HepG2 (cell line): ENCODE results near the gene IWS1. TPM values are rescaled to one million over a fixed set of nuclear protein-coding genes. Genes with fewer than 3 reads are reported as not detected.

Source experiments
- AKAP8 ChIP-seq: sonication (generic); formaldehyde crosslinking; IDR thresholded peaks from 2 replicates; pipeline ENCODE4 v1.5.1; 2020; ENCODE audit warnings: mild to moderate bottlenecking, missing genetic modification reagents
- ATF7 ChIP-seq, 2 experiments: fragments of 450-650 bp in 1 of 2; sonication (generic) in 1 of 2; formaldehyde crosslinking in 1 of 2; IDR thresholded peaks; 2 replicates each; pipeline versions ENCODE4 v1.4.0 to v1.6.1; 2016 to 2020; ENCODE audit warnings: antibody characterized with exemption in 1 of 2, mild to moderate bottlenecking in 1 of 2, missing genetic modification reagents in 1 of 2
- ETV5 ChIP-seq: IDR thresholded peaks from 2 replicates; pipeline ENCODE4 v1.6.1; 2018; ENCODE audit warnings: missing biosample characterization, missing genetic modification reagents, inconsistent platforms, borderline replicate concordance
- KLF9 ChIP-seq: IDR thresholded peaks from 2 replicates; pipeline ENCODE4 v1.6.1; 2016; ENCODE audit warnings: low read depth
- PITX1 ChIP-seq: sonication (generic); formaldehyde crosslinking; IDR thresholded peaks from 2 replicates; pipeline ENCODE4 v1.5.1; 2020; ENCODE audit warnings: mild to moderate bottlenecking, missing genetic modification reagents
- SP4 ChIP-seq: sonication (generic); formaldehyde crosslinking; IDR thresholded peaks from 2 replicates; pipeline ENCODE4 v1.8.1; 2023; ENCODE audit warnings: mild to moderate bottlenecking, missing genetic modification reagents
- TSC22D2 ChIP-seq: sonication (generic); formaldehyde crosslinking; IDR thresholded peaks from 2 replicates; pipeline ENCODE4 v1.5.1; 2020; ENCODE audit warnings: missing genetic modification reagents, mild to moderate bottlenecking, borderline replicate concordance
- ZFP41 ChIP-seq: sonication (generic); formaldehyde crosslinking; IDR thresholded peaks from 2 replicates; pipeline ENCODE4 v1.4.0; 2020; ENCODE audit warnings: mild to moderate bottlenecking, missing genetic modification reagents, borderline replicate concordance
- ZNF317 ChIP-seq: sonication (generic); formaldehyde crosslinking; IDR thresholded peaks from 2 replicates; pipeline ENCODE4 v1.5.0; 2020; ENCODE audit warnings: mild to moderate bottlenecking, missing genetic modification reagents
- ZNF354B ChIP-seq: sonication (generic); formaldehyde crosslinking; IDR thresholded peaks from 2 replicates; pipeline ENCODE4 v1.8.0; 2022; ENCODE audit warnings: mild to moderate bottlenecking, missing genetic modification reagents
- ZNF556 ChIP-seq: sonication (generic); formaldehyde crosslinking; IDR thresholded peaks from 2 replicates; pipeline ENCODE4 v1.4.0; 2020; ENCODE audit warnings: mild to moderate bottlenecking, missing genetic modification reagents, borderline replicate concordance
- ZSCAN30 ChIP-seq: sonication (generic); formaldehyde crosslinking; IDR thresholded peaks from 2 replicates; pipeline ENCODE4 v1.5.0; 2020; ENCODE audit warnings: mild to moderate bottlenecking, missing genetic modification reagents
- polyA plus RNA-seq, 8 experiments: library from polyadenylated mRNA; depleted of rRNA in 3 of 8; stranded (reverse) in 7 of 8; unstranded in 1 of 8; fragments of >200 nt; fragmentation: Illumina TruSeq in 4 of 8; extraction: Trizol in 4 of 8; gene quantifications; 2 replicates each; pipeline versions ENCODE4 v1.2.1 to v1.2.3, GENCODE V29; 2011 to 2016; ENCODE audit warnings: low read depth in 4 of 8, missing spikeins in 1 of 8, mixed read lengths in 1 of 8; ENCODE audit not compliant: insufficient read depth in 1 of 8
- total RNA-seq, 5 experiments: library from RNA; depleted of rRNA; stranded (reverse); fragments of >200 nt; fragmentation: Illumina TruSeq; extraction: Trizol; gene quantifications; 2 replicates each; pipeline ENCODE4 v1.2.3, GENCODE V29; 2016; ENCODE audit warnings: low read depth in 1 of 5
- TF ChIP-seq, protein P1 (sequence below): sonication (generic); formaldehyde crosslinking; IDR thresholded peaks from 2 replicates; pipeline ENCODE4 v1.5.0; 2020; ENCODE audit warnings: missing genetic modification reagents
- TF ChIP-seq, protein P2 (sequence below): IDR thresholded peaks from 2 replicates; pipeline ENCODE4 v1.6.1; 2016; ENCODE audit warnings: missing biosample characterization, missing genetic modification reagents, low read depth
- TF ChIP-seq, protein P3 (sequence below): sonication (generic); formaldehyde crosslinking; IDR thresholded peaks from 2 replicates; pipeline ENCODE4 v1.4.0; 2020; ENCODE audit warnings: missing genetic modification reagents, borderline replicate concordance
- TF ChIP-seq, protein P4 (sequence below): IDR thresholded peaks from 2 replicates; pipeline ENCODE4 v1.6.1; 2016; ENCODE audit warnings: missing compliant biosample characterization, missing genetic modification reagents, borderline replicate concordance
- TF ChIP-seq, protein P5 (sequence below): sonication (generic); formaldehyde crosslinking; IDR thresholded peaks from 2 replicates; pipeline ENCODE4 v1.5.0; 2020; ENCODE audit warnings: mild to moderate bottlenecking, missing genetic modification reagents

IWS1 gene
- total and polyA plus RNA-seq, 2 of the 13 experiments (the other 11 are each of a cell fraction or from before 2014, with no cell fraction given): 28.9 to 62.3 TPM

DNA sequence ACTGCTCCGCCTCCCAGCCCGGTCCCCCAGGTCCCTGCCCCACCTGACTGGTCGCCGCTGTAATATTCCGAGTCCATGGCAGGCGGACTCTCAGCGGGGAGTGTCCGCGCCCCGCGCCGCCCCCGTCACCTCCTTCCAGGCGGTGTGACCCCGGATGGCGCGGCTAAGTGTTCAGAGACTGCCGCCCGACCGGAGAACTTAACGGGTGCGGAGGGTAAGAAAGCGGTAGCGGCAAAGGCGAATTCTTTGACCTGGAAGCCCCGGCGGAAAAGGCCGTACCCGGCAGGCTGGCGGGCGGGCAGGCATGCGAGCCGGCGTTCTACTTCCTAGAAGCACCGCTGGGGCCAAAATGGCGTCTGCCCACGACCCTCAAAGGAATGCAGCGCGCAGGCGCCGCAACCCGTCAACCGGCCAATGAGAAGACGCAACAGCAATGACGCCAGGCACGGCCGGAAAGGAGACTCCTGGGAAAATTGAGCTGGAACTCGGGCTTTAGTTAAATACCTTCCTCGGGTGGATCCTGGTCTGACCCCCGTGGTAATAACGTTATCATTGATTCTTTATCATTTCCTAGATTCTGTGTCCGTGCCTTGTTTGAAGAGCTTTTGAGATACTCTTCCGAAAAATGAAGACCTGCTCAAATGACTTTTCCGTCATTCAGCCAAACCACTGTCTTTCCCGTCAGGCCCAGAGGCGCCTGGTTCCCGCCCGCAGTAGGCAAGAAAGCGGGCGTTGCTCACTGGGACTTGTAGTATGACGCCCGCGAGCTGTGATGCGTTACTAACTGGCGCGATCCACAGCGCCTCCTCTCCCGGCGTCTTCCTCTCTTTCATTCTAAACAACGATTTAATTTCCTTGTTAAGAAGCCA, at the start of gene IWS1 (continued):
- TF ChIP-seq, protein P1, sequence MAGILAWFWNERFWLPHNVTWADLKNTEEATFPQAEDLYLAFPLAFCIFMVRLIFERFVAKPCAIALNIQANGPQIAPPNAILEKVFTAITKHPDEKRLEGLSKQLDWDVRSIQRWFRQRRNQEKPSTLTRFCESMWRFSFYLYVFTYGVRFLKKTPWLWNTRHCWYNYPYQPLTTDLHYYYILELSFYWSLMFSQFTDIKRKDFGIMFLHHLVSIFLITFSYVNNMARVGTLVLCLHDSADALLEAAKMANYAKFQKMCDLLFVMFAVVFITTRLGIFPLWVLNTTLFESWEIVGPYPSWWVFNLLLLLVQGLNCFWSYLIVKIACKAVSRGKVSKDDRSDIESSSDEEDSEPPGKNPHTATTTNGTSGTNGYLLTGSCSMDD (CRISPR knock-in tag): no peak
- TF ChIP-seq SP4 (CRISPR knock-in tag) (peak; percentile 73; the same call in 1 of the 2 replicates), KLF9 (CRISPR knock-in tag) (peak; percentile 51; the same call in 1 of the 2 replicates), PITX1 (CRISPR knock-in tag) (peak; percentile 78), ZNF317 (CRISPR knock-in tag) (0 out of 2 replicates have a peak, but pooled peaks have one; percentile 9), ZSCAN30 (CRISPR knock-in tag) (no peak), ZFP41 (CRISPR knock-in tag) (peak; percentile 31; the same call in 1 of the 2 replicates), ATF7 (IDR thresholded peaks at IDR 0.05) (no peak), ATF7 (CRISPR knock-in tag; IDR thresholded peaks at IDR 0.05) (0 out of 2 replicates have a peak, but pooled peaks have one; percentile 18), TSC22D2 (CRISPR knock-in tag) (no peak; the same call in 1 of the 2 replicates), AKAP8 (no peak), ZNF556 (peak; percentile 74; the same call in 1 of the 2 replicates), ETV5 (CRISPR knock-in tag) (no peak), ZNF354B (CRISPR knock-in tag) (peak; percentile 89; the same call in 1 of the 2 replicates)
- TF ChIP-seq, protein P2, sequence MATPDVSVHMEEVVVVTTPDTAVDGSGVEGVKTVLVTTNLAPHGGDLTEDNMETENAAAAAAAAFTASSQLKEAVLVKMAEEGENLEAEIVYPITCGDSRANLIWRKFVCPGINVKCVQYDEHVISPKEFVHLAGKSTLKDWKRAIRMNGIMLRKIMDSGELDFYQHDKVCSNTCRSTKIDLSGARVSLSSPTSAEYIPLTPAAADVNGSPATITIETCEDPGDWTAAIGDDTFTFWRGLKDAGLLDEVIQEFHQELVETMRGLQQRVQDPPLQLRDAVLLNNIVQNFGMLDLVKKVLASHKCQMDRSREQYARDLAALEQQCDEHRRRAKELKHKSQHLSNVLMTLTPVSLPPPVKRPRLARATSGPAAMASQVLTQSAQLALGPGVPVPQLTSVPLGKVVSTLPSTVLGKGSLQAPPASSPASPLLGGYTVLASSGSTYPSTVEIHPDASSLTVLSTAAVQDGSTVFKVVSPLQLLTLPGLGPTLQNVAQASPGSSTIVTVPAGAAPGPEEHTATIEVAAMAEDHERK: peak; percentile 50; the same call in 1 of the 2 replicates
- TF ChIP-seq, protein P3, sequence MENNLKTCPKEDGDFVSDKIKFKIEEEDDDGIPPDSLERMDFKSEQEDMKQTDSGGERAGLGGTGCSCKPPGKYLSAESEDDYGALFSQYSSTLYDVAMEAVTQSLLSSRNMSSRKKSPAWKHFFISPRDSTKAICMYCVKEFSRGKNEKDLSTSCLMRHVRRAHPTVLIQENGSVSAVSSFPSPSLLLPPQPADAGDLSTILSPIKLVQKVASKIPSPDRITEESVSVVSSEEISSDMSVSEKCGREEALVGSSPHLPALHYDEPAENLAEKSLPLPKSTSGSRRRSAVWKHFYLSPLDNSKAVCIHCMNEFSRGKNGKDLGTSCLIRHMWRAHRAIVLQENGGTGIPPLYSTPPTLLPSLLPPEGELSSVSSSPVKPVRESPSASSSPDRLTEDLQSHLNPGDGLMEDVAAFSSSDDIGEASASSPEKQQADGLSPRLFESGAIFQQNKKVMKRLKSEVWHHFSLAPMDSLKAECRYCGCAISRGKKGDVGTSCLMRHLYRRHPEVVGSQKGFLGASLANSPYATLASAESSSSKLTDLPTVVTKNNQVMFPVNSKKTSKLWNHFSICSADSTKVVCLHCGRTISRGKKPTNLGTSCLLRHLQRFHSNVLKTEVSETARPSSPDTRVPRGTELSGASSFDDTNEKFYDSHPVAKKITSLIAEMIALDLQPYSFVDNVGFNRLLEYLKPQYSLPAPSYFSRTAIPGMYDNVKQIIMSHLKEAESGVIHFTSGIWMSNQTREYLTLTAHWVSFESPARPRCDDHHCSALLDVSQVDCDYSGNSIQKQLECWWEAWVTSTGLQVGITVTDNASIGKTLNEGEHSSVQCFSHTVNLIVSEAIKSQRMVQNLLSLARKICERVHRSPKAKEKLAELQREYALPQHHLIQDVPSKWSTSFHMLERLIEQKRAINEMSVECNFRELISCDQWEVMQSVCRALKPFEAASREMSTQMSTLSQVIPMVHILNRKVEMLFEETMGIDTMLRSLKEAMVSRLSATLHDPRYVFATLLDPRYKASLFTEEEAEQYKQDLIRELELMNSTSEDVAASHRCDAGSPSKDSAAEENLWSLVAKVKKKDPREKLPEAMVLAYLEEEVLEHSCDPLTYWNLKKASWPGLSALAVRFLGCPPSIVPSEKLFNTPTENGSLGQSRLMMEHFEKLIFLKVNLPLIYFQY: no peak; the same call in 1 of the 2 replicates
- TF ChIP-seq, protein P4, sequence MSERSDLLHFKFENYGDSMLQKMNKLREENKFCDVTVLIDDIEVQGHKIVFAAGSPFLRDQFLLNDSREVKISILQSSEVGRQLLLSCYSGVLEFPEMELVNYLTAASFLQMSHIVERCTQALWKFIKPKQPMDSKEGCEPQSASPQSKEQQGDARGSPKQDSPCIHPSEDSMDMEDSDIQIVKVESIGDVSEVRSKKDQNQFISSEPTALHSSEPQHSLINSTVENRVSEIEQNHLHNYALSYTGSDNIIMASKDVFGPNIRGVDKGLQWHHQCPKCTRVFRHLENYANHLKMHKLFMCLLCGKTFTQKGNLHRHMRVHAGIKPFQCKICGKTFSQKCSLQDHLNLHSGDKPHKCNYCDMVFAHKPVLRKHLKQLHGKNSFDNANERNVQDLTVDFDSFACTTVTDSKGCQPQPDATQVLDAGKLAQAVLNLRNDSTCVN (CRISPR knock-in tag): 0 out of 2 replicates have a peak, but pooled peaks have one; percentile 47
- TF ChIP-seq, protein P5, sequence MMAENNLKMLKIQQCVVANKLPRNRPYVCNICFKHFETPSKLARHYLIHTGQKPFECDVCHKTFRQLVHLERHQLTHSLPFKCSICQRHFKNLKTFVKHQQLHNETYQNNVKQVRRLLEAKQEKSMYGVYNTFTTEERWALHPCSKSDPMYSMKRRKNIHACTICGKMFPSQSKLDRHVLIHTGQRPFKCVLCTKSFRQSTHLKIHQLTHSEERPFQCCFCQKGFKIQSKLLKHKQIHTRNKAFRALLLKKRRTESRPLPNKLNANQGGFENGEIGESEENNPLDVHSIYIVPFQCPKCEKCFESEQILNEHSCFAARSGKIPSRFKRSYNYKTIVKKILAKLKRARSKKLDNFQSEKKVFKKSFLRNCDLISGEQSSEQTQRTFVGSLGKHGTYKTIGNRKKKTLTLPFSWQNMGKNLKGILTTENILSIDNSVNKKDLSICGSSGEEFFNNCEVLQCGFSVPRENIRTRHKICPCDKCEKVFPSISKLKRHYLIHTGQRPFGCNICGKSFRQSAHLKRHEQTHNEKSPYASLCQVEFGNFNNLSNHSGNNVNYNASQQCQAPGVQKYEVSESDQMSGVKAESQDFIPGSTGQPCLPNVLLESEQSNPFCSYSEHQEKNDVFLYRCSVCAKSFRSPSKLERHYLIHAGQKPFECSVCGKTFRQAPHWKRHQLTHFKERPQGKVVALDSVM: no peak; the same call in 1 of the 2 replicates
